A549 (cell line): ENCODE measurements around the gene MED17. TPM values are rescaled to one million over a fixed set of nuclear protein-coding genes. Genes with fewer than 3 reads are reported as not detected.

Source experiments
- ATAC-seq, 2 experiments: fragments of 200-7000 bp in 1 of 2; fragments of >200 bp in 1 of 2; cut with Nextera tagmentation in 1 of 2; cut with Tn5 transposase in 1 of 2; 3 replicates each; pipeline versions ENCODE4 v1.8.0 to v1.9.1; 2018 to 2020; ENCODE audit warnings: mild to moderate bottlenecking in 1 of 2, moderate library complexity in 1 of 2
- CTCF ChIA-PET: fragments of 300-600 bp; sonication (Branson Sonifier 250); formaldehyde crosslinking; extraction: SDS; loops from one replicate; lab custom pipeline; 2021; ENCODE audit warnings: antibody characterized with exemption, inconsistent platforms; lab: Yijun Ruan, JAX
- POLR2A ChIA-PET: fragments of 350-600 bp; formaldehyde crosslinking; extraction: SDS; loops from one replicate; lab custom pipeline; 2021; ENCODE audit warnings: antibody characterized with exemption, inconsistent platforms; lab: Yijun Ruan, JAX
- DNase-seq, 2 experiments: peaks; one replicate each; pipeline versions ENCODE4 v3.0.0 to v3.0.0-alpha.2; 2011 to 2016; ENCODE audit warnings: low read depth in 1 of 2, low spot score in 1 of 2
- FAIRE-seq: peaks from 2 replicates; lab custom pipeline; 2011; peaks lifted over from hg19 to GRCh38; lab: Jason Lieb, UNC
- H3K27ac ChIP-seq, 2 experiments: fragments of >200 bp; sonication (Bioruptor Twin); formaldehyde crosslinking; 3 replicates each; pipeline ENCODE4 v1.5.1; 2016 to 2017
- H3K4me1 ChIP-seq: fragments of >200 bp; sonication (Bioruptor Twin); formaldehyde crosslinking; 3 replicates; pipeline ENCODE4 v1.6.1; 2016
- H3K4me2 ChIP-seq: fragments of >200 bp; sonication (Bioruptor Twin); formaldehyde crosslinking; 3 replicates; pipeline ENCODE4 v1.6.1; 2016
- H3K4me3 ChIP-seq: fragments of >200 bp; sonication (Bioruptor Twin); formaldehyde crosslinking; 3 replicates; pipeline ENCODE4 v1.5.1; 2016
- H3K9me3 ChIP-seq: fragments of >200 bp; sonication (Bioruptor Twin); formaldehyde crosslinking; 3 replicates; pipeline ENCODE4 v1.6.1; 2016
- CBX8 ChIP-seq: fragments of 200-600 bp; sonication (generic); IDR thresholded peaks from 2 replicates; pipeline ENCODE4 v1.6.1; 2016
- CEBPB ChIP-seq, 2 experiments: fragments of >200 bp in 1 of 2; sonication (Bioruptor Twin) in 1 of 2; formaldehyde crosslinking in 1 of 2; IDR thresholded peaks; 2 replicates each; pipeline ENCODE4 v1.6.1; 2012 to 2016
- CHD2 ChIP-seq: fragments of 150-350 bp; IDR thresholded peaks from 2 replicates; pipeline ENCODE4 v1.6.1; 2014; ENCODE audit warnings: low read length; ENCODE audit not compliant: partially characterized antibody
- CHD4 ChIP-seq: fragments of 200-600 bp; sonication (generic); IDR thresholded peaks from 2 replicates; pipeline ENCODE4 v1.6.1; 2016; ENCODE audit warnings: antibody characterized with exemption, mild to moderate bottlenecking, borderline replicate concordance
- EHF ChIP-seq: fragments of 250-450 bp; sonication (Bioruptor Pico); IDR thresholded peaks from 2 replicates; pipeline ENCODE4 v1.5.0; 2020; ENCODE audit warnings: mild to moderate bottlenecking
- EP300 ChIP-seq, 2 experiments: fragments of >200 bp; sonication (Bioruptor Twin); formaldehyde crosslinking; IDR thresholded peaks; 2 replicates in 1 of 2; 3 replicates in 1 of 2; pipeline ENCODE4 v1.6.1; 2016 to 2017
- HDAC2 ChIP-seq: fragments of 200-600 bp; sonication (generic); IDR thresholded peaks from 2 replicates; pipeline ENCODE4 v1.6.1; 2016
- HOXA7 ChIP-seq: fragments of 250-450 bp; sonication (Bioruptor Pico); IDR thresholded peaks from 2 replicates; pipeline ENCODE4 v1.5.0; 2020; ENCODE audit warnings: mild to moderate bottlenecking, moderate library complexity
- HOXB5 ChIP-seq: fragments of 250-450 bp; sonication (Bioruptor Pico); IDR thresholded peaks from 2 replicates; pipeline ENCODE4 v1.5.0; 2020; ENCODE audit warnings: mild to moderate bottlenecking, moderate library complexity
- JUN ChIP-seq, 2 experiments: fragments of >200 bp; sonication (Bioruptor Twin); formaldehyde crosslinking; IDR thresholded peaks; 2 replicates in 1 of 2; 3 replicates in 1 of 2; pipeline ENCODE4 v1.6.1; 2016 to 2017
- MAFK ChIP-seq: fragments of 450-650 bp; IDR thresholded peaks from 2 replicates; pipeline ENCODE4 v1.6.1; 2014; ENCODE audit not compliant: partially characterized antibody
- POLR2A ChIP-seq: IDR thresholded peaks from 2 replicates; pipeline ENCODE4 v1.6.1; 2012; ENCODE audit warnings: mild to moderate bottlenecking, low read length
- POLR2AphosphoS2 ChIP-seq: conservative IDR thresholded peaks from 2 replicates; pipeline ENCODE4 v1.6.1; 2012; ENCODE audit warnings: low read length, improper control_type of control experiment, inconsistent platforms
- RAD21 ChIP-seq, 2 experiments: fragments of >200 bp in 1 of 2; sonication (Bioruptor Twin) in 1 of 2; formaldehyde crosslinking in 1 of 2; IDR thresholded peaks in 1 of 2; conservative IDR thresholded peaks in 1 of 2; 2 replicates in 1 of 2; 3 replicates in 1 of 2; pipeline ENCODE4 v1.6.1; 2012 to 2018; ENCODE audit warnings: inconsistent platforms in 1 of 2
- RARB ChIP-seq: fragments of 250-450 bp; sonication (Bioruptor Pico); IDR thresholded peaks from 2 replicates; pipeline ENCODE4 v1.8.0; 2021; ENCODE audit warnings: mild to moderate bottlenecking, moderate library complexity
- ZSCAN20 ChIP-seq: fragments of 250-450 bp; sonication (Bioruptor Pico); IDR thresholded peaks from 2 replicates; pipeline ENCODE4 v1.8.0; 2022; ENCODE audit warnings: mild to moderate bottlenecking, moderate library complexity
- WGBS: methylation state at CpG from one replicate; pipeline ENCODE4 v1.1.6; 2017; ENCODE audit errors: missing lambda C conversion rate; 5-methylcytosine and 5-hydroxymethylcytosine counted together
- polyA plus RNA-seq, 4 experiments: library from polyadenylated mRNA; depleted of rRNA in 3 of 4; stranded (reverse); fragments of >200 nt; fragmentation: RNase III in 1 of 4; extraction: RNeasy Plus Mini Kit Qiagen cat#74134 plus additional on column Dnase treatment in 1 of 4; gene quantifications; 2 replicates in 3 of 4; 3 replicates in 1 of 4; pipeline ENCODE4 v1.2.3, GENCODE V29; 2011 to 2017
- TF ChIP-seq, protein P1 (sequence below): IDR thresholded peaks from 2 replicates; pipeline ENCODE4 v1.6.1; 2012
- TF ChIP-seq, protein P2 (sequence below): fragments of 250-450 bp; sonication (Bioruptor Pico); IDR thresholded peaks from 2 replicates; pipeline ENCODE4 v1.5.0; 2021; ENCODE audit warnings: mild to moderate bottlenecking, moderate library complexity, borderline replicate concordance
- TF ChIP-seq, protein P3 (sequence below): fragments of >200 bp; sonication (Bioruptor Twin); formaldehyde crosslinking; IDR thresholded peaks from 3 replicates; pipeline ENCODE4 v1.5.1; 2016

MED17 gene
- polyA plus RNA-seq, 2 of the 4 experiments (the other 2 are of a cell fraction) = 16.2 to 20.3 TPM

DNA sequence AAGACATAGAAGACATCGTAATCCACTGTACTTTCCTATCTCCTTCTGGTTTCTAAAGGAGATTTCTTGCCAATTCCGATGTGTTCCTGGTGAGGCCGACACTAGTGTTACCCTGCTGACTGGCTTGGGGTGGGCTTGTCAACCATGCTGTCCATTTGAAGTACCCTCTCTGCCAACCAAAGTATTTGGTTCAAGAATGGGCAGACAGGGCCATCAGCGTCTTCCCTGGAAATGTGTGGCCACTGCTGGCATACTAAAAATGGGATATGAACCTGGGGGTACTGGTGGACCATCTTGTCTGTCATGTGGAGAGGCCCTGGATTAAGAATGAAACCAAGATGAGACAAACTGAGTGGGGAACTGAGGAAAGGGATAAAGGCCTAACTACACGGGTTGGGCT is 68.2 kb downstream of the MED17 start:
- 0 out of 3 replicates have a peak, but pooled peaks cover 3% of the 10 kb centered on the region for H3K4me1 ChIP-seq
- no peaks in the 10 kb centered on the region for H3K9me3 ChIP-seq
- no peak overlapping the region for H3K4me3 ChIP-seq
- ATAC-seq (no peak), DNase-seq (no peak), FAIRE-seq (no peak)
- ChIA-PET CTCF (no interaction called here), POLR2A (no interaction called here)
- 89% methylated on average over 5 of the region's 5 CpGs for WGBS
- no peak overlapping the region for H3K4me2 ChIP-seq
- no peak for TF ChIP-seq JUN (IDR thresholded peaks at IDR 0.05)
- TF ChIP-seq, protein P1, sequence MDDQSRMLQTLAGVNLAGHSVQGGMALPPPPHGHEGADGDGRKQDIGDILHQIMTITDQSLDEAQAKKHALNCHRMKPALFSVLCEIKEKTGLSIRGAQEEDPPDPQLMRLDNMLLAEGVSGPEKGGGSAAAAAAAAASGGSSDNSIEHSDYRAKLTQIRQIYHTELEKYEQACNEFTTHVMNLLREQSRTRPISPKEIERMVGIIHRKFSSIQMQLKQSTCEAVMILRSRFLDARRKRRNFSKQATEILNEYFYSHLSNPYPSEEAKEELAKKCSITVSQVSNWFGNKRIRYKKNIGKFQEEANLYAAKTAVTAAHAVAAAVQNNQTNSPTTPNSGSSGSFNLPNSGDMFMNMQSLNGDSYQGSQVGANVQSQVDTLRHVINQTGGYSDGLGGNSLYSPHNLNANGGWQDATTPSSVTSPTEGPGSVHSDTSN = no peak
- TF ChIP-seq, protein P2, sequence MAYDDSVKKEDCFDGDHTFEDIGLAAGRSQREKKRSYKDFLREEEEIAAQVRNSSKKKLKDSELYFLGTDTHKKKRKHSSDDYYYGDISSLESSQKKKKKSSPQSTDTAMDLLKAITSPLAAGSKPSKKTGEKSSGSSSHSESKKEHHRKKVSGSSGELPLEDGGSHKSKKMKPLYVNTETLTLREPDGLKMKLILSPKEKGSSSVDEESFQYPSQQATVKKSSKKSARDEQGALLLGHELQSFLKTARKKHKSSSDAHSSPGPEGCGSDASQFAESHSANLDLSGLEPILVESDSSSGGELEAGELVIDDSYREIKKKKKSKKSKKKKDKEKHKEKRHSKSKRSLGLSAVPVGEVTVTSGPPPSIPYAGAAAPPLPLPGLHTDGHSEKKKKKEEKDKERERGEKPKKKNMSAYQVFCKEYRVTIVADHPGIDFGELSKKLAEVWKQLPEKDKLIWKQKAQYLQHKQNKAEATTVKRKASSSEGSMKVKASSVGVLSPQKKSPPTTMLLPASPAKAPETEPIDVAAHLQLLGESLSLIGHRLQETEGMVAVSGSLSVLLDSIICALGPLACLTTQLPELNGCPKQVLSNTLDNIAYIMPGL (CRISPR knock-in tag) = no peak
- no peak for TF ChIP-seq HOXA7 (CRISPR knock-in tag)
- TF ChIP-seq EHF (CRISPR knock-in tag) = no peak
- no peak for TF ChIP-seq POLR2A
- TF ChIP-seq ZSCAN20 = no peak
- TF ChIP-seq, protein P3, sequence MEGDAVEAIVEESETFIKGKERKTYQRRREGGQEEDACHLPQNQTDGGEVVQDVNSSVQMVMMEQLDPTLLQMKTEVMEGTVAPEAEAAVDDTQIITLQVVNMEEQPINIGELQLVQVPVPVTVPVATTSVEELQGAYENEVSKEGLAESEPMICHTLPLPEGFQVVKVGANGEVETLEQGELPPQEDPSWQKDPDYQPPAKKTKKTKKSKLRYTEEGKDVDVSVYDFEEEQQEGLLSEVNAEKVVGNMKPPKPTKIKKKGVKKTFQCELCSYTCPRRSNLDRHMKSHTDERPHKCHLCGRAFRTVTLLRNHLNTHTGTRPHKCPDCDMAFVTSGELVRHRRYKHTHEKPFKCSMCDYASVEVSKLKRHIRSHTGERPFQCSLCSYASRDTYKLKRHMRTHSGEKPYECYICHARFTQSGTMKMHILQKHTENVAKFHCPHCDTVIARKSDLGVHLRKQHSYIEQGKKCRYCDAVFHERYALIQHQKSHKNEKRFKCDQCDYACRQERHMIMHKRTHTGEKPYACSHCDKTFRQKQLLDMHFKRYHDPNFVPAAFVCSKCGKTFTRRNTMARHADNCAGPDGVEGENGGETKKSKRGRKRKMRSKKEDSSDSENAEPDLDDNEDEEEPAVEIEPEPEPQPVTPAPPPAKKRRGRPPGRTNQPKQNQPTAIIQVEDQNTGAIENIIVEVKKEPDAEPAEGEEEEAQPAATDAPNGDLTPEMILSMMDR = no peak
- TF ChIP-seq CHD4 = no peak
- TF ChIP-seq CBX8 = no peak
- no peak for TF ChIP-seq MAFK
- TF ChIP-seq EP300 (IDR thresholded peaks at IDR 0.05) = no peak
- no peak for TF ChIP-seq CEBPB (IDR thresholded peaks at IDR 0.05)
- TF ChIP-seq POLR2AphosphoS2 = no peak
- no peak for TF ChIP-seq RAD21 (conservative IDR thresholded peaks at IDR 0.05 in 1 of 2, IDR thresholded peaks at IDR 0.05 in 1 of 2)
- TF ChIP-seq HDAC2 = no peak
- no peak for TF ChIP-seq HOXB5 (CRISPR knock-in tag)
- no peak overlapping the region for H3K27ac ChIP-seq

DNA sequence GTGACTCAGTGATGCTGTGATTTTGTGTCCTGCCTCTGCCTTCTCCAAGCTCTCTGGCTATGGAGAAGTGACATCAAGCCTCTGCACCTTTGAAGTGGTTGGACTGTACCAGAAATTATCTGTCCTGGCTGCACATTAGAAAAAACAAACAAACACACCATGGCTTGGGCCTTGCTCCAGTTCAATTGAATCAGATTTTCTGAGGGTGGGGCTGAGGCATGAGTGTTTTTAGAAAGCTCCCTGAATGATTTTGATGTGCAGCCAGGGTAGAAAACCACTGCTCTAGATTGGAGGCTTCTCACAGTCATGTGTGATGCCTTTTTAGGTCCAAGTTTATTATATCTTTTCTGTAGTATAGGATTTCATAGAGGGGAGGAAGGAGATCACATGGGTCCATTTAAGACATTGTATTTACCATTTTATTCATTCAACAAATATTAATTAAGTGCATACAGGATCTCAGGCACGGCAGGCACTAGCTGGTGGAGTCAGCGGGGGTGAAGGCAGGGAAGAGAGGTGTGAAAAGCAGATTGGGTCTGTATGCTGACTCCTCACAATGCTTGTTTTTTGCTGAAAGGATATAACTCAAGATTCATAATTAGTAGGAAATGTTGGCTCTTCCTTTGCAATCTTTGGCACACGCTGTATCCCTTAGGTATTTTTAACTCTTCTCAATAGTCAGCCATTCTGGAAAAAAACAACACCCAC is 73.5 kb downstream of the MED17 start:
- 71% methylated on average over 3 of the region's 3 CpGs for WGBS
- POLR2A ChIA-PET = no interaction called here
- H3K4me3 ChIP-seq = no peak overlapping the region
- no peak for TF ChIP-seq RAD21 (conservative IDR thresholded peaks at IDR 0.05 in 1 of 2, IDR thresholded peaks at IDR 0.05 in 1 of 2)
- FAIRE-seq (no peak), ATAC-seq (no peak), DNase-seq (no peak)
- no peaks in the 10 kb centered on the region for H3K4me1 ChIP-seq
- no peaks in the 10 kb centered on the region for H3K9me3 ChIP-seq
- H3K4me2 ChIP-seq = no peak overlapping the region
- no peak overlapping the region for H3K27ac ChIP-seq
- CTCF ChIA-PET = interaction anchor here (0.6 kb wide), 1 partner anchor 484 kb away, joined by 4 read pairs; no protein-coding TSS in a partner anchor

DNA sequence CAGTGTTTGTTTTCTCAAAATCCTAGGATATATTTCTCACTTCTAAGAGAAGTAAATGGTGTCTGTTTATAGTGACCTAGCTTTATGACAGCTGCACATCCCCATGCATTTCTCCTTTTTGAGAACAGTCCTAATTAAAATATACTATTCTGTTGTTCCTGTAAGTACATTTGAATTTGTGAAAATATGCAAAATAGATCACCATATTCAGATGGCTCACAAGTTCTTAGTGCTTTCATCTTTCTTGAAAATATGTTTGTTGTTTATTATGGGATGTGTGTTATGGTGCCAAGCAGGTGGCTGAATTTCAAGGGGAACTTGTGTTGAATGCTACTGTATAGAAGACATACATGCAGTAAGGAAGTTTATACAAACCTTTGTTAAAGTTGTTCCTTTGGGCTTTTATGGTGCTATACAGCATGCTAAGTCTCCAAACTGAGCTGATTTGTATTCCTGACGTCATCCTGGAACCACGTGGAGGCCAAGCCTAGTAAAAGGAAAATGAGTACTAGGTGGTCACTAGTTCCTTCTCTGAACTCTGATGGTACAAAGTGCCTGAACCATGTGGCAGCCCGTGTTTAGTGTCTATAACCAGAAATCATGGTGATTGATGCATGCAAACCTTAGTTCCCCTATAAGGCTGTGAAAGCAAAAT is 74.2 kb downstream of the MED17 start:
- TF ChIP-seq, protein P3 = no peak
- TF ChIP-seq CHD2 (no peak), RARB (CRISPR knock-in tag) (no peak)
- ChIA-PET CTCF (interaction anchor here (1.1 kb wide), 1 partner anchor 37 kb away, joined by 3 read pairs; no protein-coding TSS in a partner anchor), POLR2A (no interaction called here)
- no peaks in the 10 kb centered on the region for H3K9me3 ChIP-seq
- DNase-seq (no peak), ATAC-seq (no peak), FAIRE-seq (no peak)
- H3K27ac ChIP-seq = no peak overlapping the region
- no peaks in the 10 kb centered on the region for H3K4me1 ChIP-seq
- 23% methylated on average over 3 of the region's 3 CpGs for WGBS
- no peak overlapping the region for H3K4me2 ChIP-seq
- no peak overlapping the region for H3K4me3 ChIP-seq
